Sciatic nerve (tissue), 2 donors: ENCODE data around the gene RFX5. TPM values are rescaled to one million over a fixed set of nuclear protein-coding genes. Genes with fewer than 3 reads are reported as not detected.
A peak's percentile ranks its signal among the peaks of the same experiment; 100 is the strongest.
"Not testable (repeated sequence)": the region's sequence is repeated elsewhere in the genome, so short reads cannot be mapped to it uniquely, and the experiment has no call there.

Source experiments
- ATAC-seq: fragments of 200-7000 bp; cut with Tn5 transposase; one replicate; pipeline ENCODE4 v1.9.1; 2020; ENCODE audit warnings: mild to moderate bottlenecking, moderate library complexity
- DNase-seq: peaks from one replicate; pipeline ENCODE4 v3.0.0-alpha.2; 2020; ENCODE audit warnings: low spot score
- intact Hi-C: fragments of 100-400 bp; cut with DNase I; formaldehyde crosslinking; loops from one replicate; pipeline ENCODE4 v1.14.2; 2022
- total RNA-seq: library from RNA; stranded (reverse); fragmentation: NEBNext Ultra II Directional; extraction: Animal tissue kit (Norgen Biotek cat#: 25700); gene quantifications from one replicate; pipeline ENCODE4 v1.2.1, GENCODE V29; 2021
- donor health status: DM: no; HTN: no; CAD: no.
- donor health status: DM: no; HTN: no; CAD: no.

Gene RFX5
- total RNA-seq, 1 donor from 2014 or later = 30.9 TPM

- DNase-seq (no peak), ATAC-seq (no peak)
- intact Hi-C loops = no loop called here
Measured at GRCh38 chr1:151367658-151368392, 20.8 kb upstream of the RFX5 start.

GRCh38 chr1:151364996-151365395 is 17.9 kb upstream of the RFX5 start:
- DNase-seq (no peak), ATAC-seq (no peak)
- intact Hi-C loops = no loop called here

- intact Hi-C loops = no loop called here
- no peak for DNase-seq
- no peak for ATAC-seq
Measured at GRCh38 chr1:151362308-151363155, 15.5 kb upstream of the RFX5 start.

GRCh38 chr1:151361883-151362282 is 14.8 kb upstream of the RFX5 start:
- DNase-seq (no peak), ATAC-seq (no peak)
- intact Hi-C loops = no loop called here

- DNase-seq = no peak
- no peak for ATAC-seq
- intact Hi-C loops = no loop called here
Measured at GRCh38 chr1:151356696-151357095, 9.6 kb upstream of the RFX5 start.

GRCh38 chr1:151352021-151352718 is 5.1 kb upstream of the RFX5 start:
- DNase-seq (no peak), ATAC-seq (no peak)
- intact Hi-C loops = no loop called here

GRCh38 chr1:151350323-151350722 is 3.3 kb upstream of the RFX5 start:
- not testable (repeated sequence) for DNase-seq

GRCh38 chr1:151347523-151348246 is 633 bp upstream of the RFX5 start:
- DNase-seq (no peak), ATAC-seq (no peak)
- intact Hi-C loops = loop anchor here (10.0 kb wide), 1 partner anchor 47 kb away; the partner anchor contains the start of gene PSMB4

More at GRCh38 chr1:151350323-151350722, 3.3 kb upstream of the RFX5 start:
- intact Hi-C loops, ATAC-seq: not testable (repeated sequence)

- intact Hi-C loops = loop anchor here (10.0 kb wide), 1 partner anchor 49 kb away; the partner anchor contains the start of gene PSMB4
- ATAC-seq (no peak), DNase-seq (no peak)
Measured at GRCh38 chr1:151346082-151346768, 827 bp downstream of the RFX5 start.

- intact Hi-C loops = loop anchor here (5.0 to 10.0 kb wide), 2 partner anchors 42 to 51 kb away; partner anchors contain the start of gene PSMB4
- no peak for ATAC-seq
- no peak for DNase-seq
Measured at GRCh38 chr1:151344291-151344690, 2.8 kb downstream of the RFX5 start.

GRCh38 chr1:151343587-151343986 is 3.5 kb downstream of the RFX5 start:
- ATAC-seq = no peak
- no peak for DNase-seq
- intact Hi-C loops = loop anchor here (5.0 to 10.0 kb wide), 2 partner anchors 41 to 51 kb away; partner anchors contain the start of gene PSMB4

GRCh38 chr1:151342569-151342968 is 4.5 kb downstream of the RFX5 start:
- intact Hi-C loops = loop anchor here (5.0 to 10.0 kb wide), 2 partner anchors 40 to 52 kb away; partner anchors contain the start of gene PSMB4
- ATAC-seq = no peak
- no peak for DNase-seq

- DNase-seq (no peak), ATAC-seq (no peak)
- intact Hi-C loops = loop anchor here (5.0 to 10.0 kb wide), 2 partner anchors 40 to 53 kb away; partner anchors contain the start of gene PSMB4
Measured at GRCh38 chr1:151342021-151342420, 5.0 kb downstream of the RFX5 start.

GRCh38 chr1:151340870-151341754 is 5.9 kb downstream of the RFX5 start:
- ATAC-seq (peak; percentile 91), DNase-seq (no peak)
- intact Hi-C loops = loop anchor here (5.0 to 10.0 kb wide), 2 partner anchors 39 to 54 kb away; partner anchors contain the start of gene PSMB4

GRCh38 chr1:151336556-151336955 is 10.5 kb downstream of the RFX5 start:
- ATAC-seq = no peak
- intact Hi-C loops = no loop called here
- no peak for DNase-seq

GRCh38 chr1:151334822-151335221 is 12.2 kb downstream of the RFX5 start:
- DNase-seq (no peak), ATAC-seq (no peak)
- intact Hi-C loops = no loop called here
